ENCODE measurements around the gene PDE4C. TPM values are rescaled to one million over a fixed set of nuclear protein-coding genes. Genes with fewer than 3 reads are reported as not detected.

PDE4C gene
- total RNA-seq, 1 donor from 2014 or later, result 1.4 TPM

GRCh38 chr19:18270326-18270725 lies 44.1 kb upstream of the PDE4C start:
- TF ChIP-seq, protein P1, sequence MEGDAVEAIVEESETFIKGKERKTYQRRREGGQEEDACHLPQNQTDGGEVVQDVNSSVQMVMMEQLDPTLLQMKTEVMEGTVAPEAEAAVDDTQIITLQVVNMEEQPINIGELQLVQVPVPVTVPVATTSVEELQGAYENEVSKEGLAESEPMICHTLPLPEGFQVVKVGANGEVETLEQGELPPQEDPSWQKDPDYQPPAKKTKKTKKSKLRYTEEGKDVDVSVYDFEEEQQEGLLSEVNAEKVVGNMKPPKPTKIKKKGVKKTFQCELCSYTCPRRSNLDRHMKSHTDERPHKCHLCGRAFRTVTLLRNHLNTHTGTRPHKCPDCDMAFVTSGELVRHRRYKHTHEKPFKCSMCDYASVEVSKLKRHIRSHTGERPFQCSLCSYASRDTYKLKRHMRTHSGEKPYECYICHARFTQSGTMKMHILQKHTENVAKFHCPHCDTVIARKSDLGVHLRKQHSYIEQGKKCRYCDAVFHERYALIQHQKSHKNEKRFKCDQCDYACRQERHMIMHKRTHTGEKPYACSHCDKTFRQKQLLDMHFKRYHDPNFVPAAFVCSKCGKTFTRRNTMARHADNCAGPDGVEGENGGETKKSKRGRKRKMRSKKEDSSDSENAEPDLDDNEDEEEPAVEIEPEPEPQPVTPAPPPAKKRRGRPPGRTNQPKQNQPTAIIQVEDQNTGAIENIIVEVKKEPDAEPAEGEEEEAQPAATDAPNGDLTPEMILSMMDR (IDR thresholded peaks at IDR 0.05; ENCODE audit: unreplicated experiment), result no peak
- no peaks in the 10 kb centered on the region for H3K27me3 Mint-ChIP-seq (ENCODE audit: low read depth)
- H3K36me3 Mint-ChIP-seq, result peaks cover 24% of the 10 kb centered on the region
- H3K9me3 Mint-ChIP-seq, result no peaks in the 10 kb centered on the region
- H3K4me3 Mint-ChIP-seq, result no peak overlapping the region
- no peak overlapping the region for H3K27ac Mint-ChIP-seq
- H3K4me1 Mint-ChIP-seq, result no peaks in the 10 kb centered on the region
- no peak for DNase-seq (ENCODE audit: low spot score in 2 of 2, unreplicated experiment in 2 of 2)

- peaks cover 24% of the 10 kb centered on the region for H3K36me3 Mint-ChIP-seq
- no peak overlapping the region for H3K27ac Mint-ChIP-seq
- H3K27me3 Mint-ChIP-seq (ENCODE audit: low read depth), result no peaks in the 10 kb centered on the region
- H3K9me3 Mint-ChIP-seq, result no peaks in the 10 kb centered on the region
- no peak overlapping the region for H3K4me3 Mint-ChIP-seq
- no peaks in the 10 kb centered on the region for H3K4me1 Mint-ChIP-seq
- TF ChIP-seq, protein P1 (IDR thresholded peaks at IDR 0.05; ENCODE audit: unreplicated experiment), result no peak
- DNase-seq (ENCODE audit: low spot score in 2 of 2, unreplicated experiment in 2 of 2), result no peak
Observed at GRCh38 chr19:18269070-18269723, 43.0 kb upstream of the PDE4C start.

- Mint-ChIP-seq H3K9me3 (no peaks in the 10 kb centered on the region), H3K27me3 (ENCODE audit: low read depth) (no peaks in the 10 kb centered on the region), H3K4me3 (no peak overlapping the region), H3K4me1 (no peaks in the 10 kb centered on the region), H3K27ac (no peak overlapping the region), H3K36me3 (peaks cover 27% of the 10 kb centered on the region)
- TF ChIP-seq, protein P1 (IDR thresholded peaks at IDR 0.05; ENCODE audit: unreplicated experiment), result no peak
- DNase-seq (ENCODE audit: low spot score in 2 of 2, unreplicated experiment in 2 of 2), result no peak
Observed at GRCh38 chr19:18266771-18267686, 40.8 kb upstream of the PDE4C start.

GRCh38 chr19:18265582-18265981 lies 39.3 kb upstream of the PDE4C start:
- Mint-ChIP-seq H3K36me3 (peaks cover 30% of the 10 kb centered on the region), H3K27me3 (ENCODE audit: low read depth) (no peaks in the 10 kb centered on the region), H3K9me3 (no peaks in the 10 kb centered on the region), H3K4me3 (no peak overlapping the region), H3K4me1 (no peaks in the 10 kb centered on the region), H3K27ac (no peak overlapping the region)
- TF ChIP-seq, protein P1 (IDR thresholded peaks at IDR 0.05; ENCODE audit: unreplicated experiment), result no peak
- no peak for DNase-seq (ENCODE audit: low spot score in 2 of 2, unreplicated experiment in 2 of 2)

GRCh38 chr19:18264971-18265540 lies 38.8 kb upstream of the PDE4C start:
- Mint-ChIP-seq H3K9me3 (no peaks in the 10 kb centered on the region), H3K36me3 (peaks cover 30% of the 10 kb centered on the region), H3K4me3 (no peak overlapping the region), H3K4me1 (no peaks in the 10 kb centered on the region), H3K27me3 (ENCODE audit: low read depth) (no peaks in the 10 kb centered on the region), H3K27ac (no peak overlapping the region)
- TF ChIP-seq, protein P1 (IDR thresholded peaks at IDR 0.05; ENCODE audit: unreplicated experiment), result no peak
- no peak for DNase-seq (ENCODE audit: low spot score in 2 of 2, unreplicated experiment in 2 of 2)

All from mesothelial cell of epicardium (in vitro differentiated cells).